Esophagus muscularis mucosa (tissue), 4 donors: ENCODE data around the gene DUSP2. TPM values are rescaled to one million over a fixed set of nuclear protein-coding genes. Genes with fewer than 3 reads are reported as not detected.

Source experiments
- DNase-seq: peaks from one replicate; pipeline ENCODE4 v3.0.0-alpha.2; 2017; ENCODE audit errors: extremely low spot score
- H3K27ac ChIP-seq, 4 donors: fragments of 200-600 bp; sonication (generic); replicated peaks in 1 of 4; 1 replicate in 3 of 4; 2 replicates in 1 of 4; pipeline ENCODE4 v1.5.1; 2016 to 2019; ENCODE audit warnings: mild to moderate bottlenecking in 1 of 4
- H3K27me3 ChIP-seq, 4 donors: fragments of 200-600 bp; sonication (generic); one replicate each; pipeline versions ENCODE4 v1.5.1 to v1.6.0; 2016 to 2019
- H3K36me3 ChIP-seq, 4 donors: fragments of 200-600 bp; sonication (generic); one replicate each; pipeline ENCODE4 v1.5.1; 2016 to 2019
- H3K4me1 ChIP-seq, 4 donors: fragments of 200-600 bp; sonication (generic); one replicate each; pipeline ENCODE4 v1.5.1; 2016 to 2019
- H3K4me3 ChIP-seq, 4 donors: fragments of 200-600 bp; sonication (generic); 1 replicate in 2 of 4; 2 replicates in 2 of 4; pipeline ENCODE4 v1.5.1; 2016 to 2019; ENCODE audit warnings: mild to moderate bottlenecking in 4 of 4, moderate library complexity in 1 of 4
- H3K9me3 ChIP-seq, 4 donors: fragments of 200-600 bp; sonication (generic); 1 replicate in 3 of 4; 2 replicates in 1 of 4; pipeline ENCODE4 v1.5.1; 2016 to 2019
- CTCF ChIP-seq, 3 experiments: fragments of 200-600 bp in 2 of 3; fragments of 450-650 bp in 1 of 3; sonication (generic) in 2 of 3; IDR thresholded peaks; one replicate each; pipeline ENCODE4 v1.5.1; 2017 to 2019; ENCODE audit warnings: antibody characterized with exemption in 3 of 3, mild to moderate bottlenecking in 2 of 3, moderate library complexity in 1 of 3
- EP300 ChIP-seq: sonication (generic); formaldehyde crosslinking; IDR thresholded peaks from one replicate; pipeline ENCODE4 v1.6.1; 2017; ENCODE audit warnings: antibody characterized with exemption
- POLR2A ChIP-seq: fragments of 450-650 bp; IDR thresholded peaks from one replicate; pipeline ENCODE4 v1.6.1; 2017; ENCODE audit warnings: antibody characterized with exemption, moderate library complexity, mild to moderate bottlenecking, low read depth
- POLR2AphosphoS5 ChIP-seq, 2 donors: sonication (generic); formaldehyde crosslinking; IDR thresholded peaks; one replicate each; pipeline ENCODE4 v1.6.1; 2017; ENCODE audit warnings: antibody characterized with exemption in 2 of 2
- WGBS: methylation state at CpG from one replicate; pipeline ENCODE4 v1.1.5; 2018; 5-methylcytosine and 5-hydroxymethylcytosine counted together
- intact Hi-C: fragments of 100-400 bp; cut with DNase I; formaldehyde crosslinking; loops from one replicate; pipeline ENCODE4 v1.15.1; 2023
- total RNA-seq, 4 donors: library from RNA; depleted of rRNA; stranded (reverse); fragments of >200 nt; gene quantifications; one replicate each; pipeline versions ENCODE4 v1.1.0 to v1.2.1, GENCODE V29; 2016

Gene DUSP2
- total RNA-seq, 4 donors from 2014 or later = 1.1 to 5.5 (median 1.7) TPM

DNA sequence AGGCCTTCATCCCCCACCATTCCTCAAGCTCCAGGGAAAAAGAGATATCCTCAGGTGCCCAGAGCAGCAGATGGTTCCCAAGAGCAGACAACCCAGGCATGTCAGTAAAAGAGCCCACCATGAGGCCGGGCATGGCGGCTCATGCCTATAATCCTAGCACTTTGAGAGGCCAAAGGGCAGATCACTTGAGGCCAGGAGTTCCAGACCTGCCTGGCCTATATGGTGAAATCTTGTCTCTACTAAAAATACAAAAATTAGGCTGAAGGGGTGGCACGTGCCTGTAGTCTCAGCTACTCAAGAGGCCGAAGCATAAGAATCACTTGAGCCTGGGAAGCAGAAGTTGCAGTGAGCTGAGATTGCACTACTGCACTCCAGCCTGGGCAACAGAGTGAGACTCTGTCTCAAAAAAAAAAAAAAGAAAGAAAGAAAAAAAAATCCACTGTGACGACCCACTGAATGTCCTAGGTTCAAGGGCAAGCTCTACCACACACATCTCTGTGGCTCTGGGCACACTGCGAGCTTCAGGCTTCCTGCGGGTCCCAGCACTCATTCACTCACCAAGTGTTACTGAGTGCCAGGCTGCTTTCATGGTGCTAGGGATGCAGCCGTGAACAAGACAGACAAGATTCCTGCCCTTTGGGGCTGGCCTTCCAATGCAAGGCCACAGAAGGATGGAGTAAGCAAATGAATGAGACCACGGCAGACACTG is 6.5 kb upstream of the DUSP2 start:
- WGBS = 95% methylated on average over 9 of the region's 9 CpGs
- H3K27me3 ChIP-seq = peaks cover 0 to 10% (median 0%) of the 10 kb centered on the region in 4 donors
- no peaks in the 10 kb centered on the region for H3K9me3 ChIP-seq
- TF ChIP-seq POLR2A (no peak), EP300 (no peak), POLR2AphosphoS5 (IDR thresholded peaks at IDR 0.05) (no peak), CTCF (IDR thresholded peaks at IDR 0.05) (no peak)
- no peak for DNase-seq
- no peak overlapping the region for H3K4me3 ChIP-seq
- peaks cover 4 to 24% (median 21%) of the 10 kb centered on the region in 4 donors for H3K4me1 ChIP-seq
- intact Hi-C loops = no loop called here
- H3K27ac ChIP-seq = no peak overlapping the region
- no peaks in the 10 kb centered on the region for H3K36me3 ChIP-seq

DNA sequence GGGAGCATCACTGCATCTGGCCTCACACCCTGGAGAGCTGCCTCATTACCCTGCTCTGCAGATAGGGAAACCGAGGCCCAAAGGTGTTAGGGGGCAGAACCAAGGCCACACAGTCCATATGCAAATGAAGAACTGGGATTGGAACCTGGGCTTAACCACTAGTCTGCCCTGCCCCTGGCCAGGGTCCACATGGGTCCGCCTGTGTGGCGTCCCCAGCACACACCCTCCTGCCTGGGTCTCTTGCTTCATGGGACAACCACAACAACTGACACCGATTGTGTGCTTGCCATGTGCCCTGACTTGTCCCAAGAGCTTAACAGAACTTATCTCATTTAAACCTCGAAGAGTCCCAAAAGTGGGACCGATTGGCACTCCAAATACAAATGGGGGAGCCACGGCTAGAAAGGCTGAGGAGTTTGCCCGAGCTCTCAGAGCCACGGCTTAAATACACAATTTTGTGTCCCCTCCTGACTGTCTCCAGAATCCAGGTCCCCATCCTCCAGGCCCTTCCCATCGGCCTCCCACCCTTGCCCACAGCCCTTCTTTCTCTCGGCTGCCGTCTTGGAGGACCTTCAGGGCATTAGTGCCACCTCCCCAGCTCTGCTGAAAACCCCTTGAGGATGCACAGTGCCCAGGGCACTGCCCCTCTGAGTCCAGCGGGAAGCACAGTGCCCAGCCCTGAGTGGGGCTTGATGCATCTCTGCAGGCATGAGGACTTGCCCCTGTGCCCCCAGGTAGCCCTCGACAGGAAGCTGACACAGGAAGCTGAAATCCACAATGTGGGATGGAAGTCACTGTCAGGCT is 5.8 kb upstream of the DUSP2 start:
- Histone ChIP-seq H3K4me1 (peaks cover 10 to 30% (median 27%) of the 10 kb centered on the region in 4 donors), H3K36me3 (no peaks in the 10 kb centered on the region), H3K9me3 (no peaks in the 10 kb centered on the region), H3K27me3 (peaks cover 0 to 9% (median 0%) of the 10 kb centered on the region in 4 donors), H3K4me3 (no peak overlapping the region), H3K27ac (no peak overlapping the region)
- intact Hi-C loops = no loop called here
- DNase-seq = no peak
- no peak for TF ChIP-seq CTCF (IDR thresholded peaks at IDR 0.05)
- TF ChIP-seq POLR2AphosphoS5 (IDR thresholded peaks at IDR 0.05) = no peak
- TF ChIP-seq EP300 = no peak
- TF ChIP-seq POLR2A = no peak
- WGBS = 97% methylated on average over 8 of the region's 14 CpGs

GRCh38 chr2:96150007-96150640 is 4.9 kb upstream of the DUSP2 start:
- TF ChIP-seq EP300 = no peak
- TF ChIP-seq POLR2AphosphoS5 (IDR thresholded peaks at IDR 0.05) = no peak
- no peak for TF ChIP-seq CTCF (IDR thresholded peaks at IDR 0.05)
- no peak for TF ChIP-seq POLR2A
- H3K4me3 ChIP-seq = no peak overlapping the region
- intact Hi-C loops = no loop called here

GRCh38 chr2:96148410-96149217 is 3.4 kb upstream of the DUSP2 start:
- peak overlapping the region in 3 of 4 donors; percentile 14 to 30 (median 21) for H3K4me3 ChIP-seq
- no peaks in the 10 kb centered on the region for H3K36me3 ChIP-seq
- DNase-seq = no peak
- WGBS = 33% methylated on average over 26 of the region's 29 CpGs
- H3K27me3 ChIP-seq = no peaks in the 10 kb centered on the region
- H3K27ac ChIP-seq = peak overlapping the region in 3 of 4 donors; percentile 20 to 69 (median 46)
- TF ChIP-seq POLR2AphosphoS5 (IDR thresholded peaks at IDR 0.05) (peak; percentile 44 to 69), POLR2A (no peak), EP300 (no peak), CTCF (IDR thresholded peaks at IDR 0.05) (no peak)
- intact Hi-C loops = loop anchor here (5.0 kb wide), 1 partner anchor 109 kb away; no protein-coding TSS in a partner anchor
- peaks cover 25 to 50% (median 48%) of the 10 kb centered on the region in 4 donors for H3K4me1 ChIP-seq
- H3K9me3 ChIP-seq = no peaks in the 10 kb centered on the region

More at GRCh38 chr2:96150007-96150640, 4.9 kb upstream of the DUSP2 start:
- no peak for DNase-seq
- 97% methylated on average over 6 of the region's 6 CpGs for WGBS
- Histone ChIP-seq H3K36me3 (no peaks in the 10 kb centered on the region), H3K9me3 (no peaks in the 10 kb centered on the region), H3K27me3 (peaks cover 0 to 7% (median 0%) of the 10 kb centered on the region in 4 donors), H3K27ac (no peak overlapping the region), H3K4me1 (peaks cover 17 to 39% (median 36%) of the 10 kb centered on the region in 4 donors)
